NOMO-1 treated with DMSO at 0.1 percent for 48 hours (cell line): ENCODE data around the gene OGFRL1.
A peak's percentile ranks its signal among the peaks of the same experiment; 100 is the strongest.

Experiments used
- DNase-seq: peaks from one replicate; lab custom pipeline; 2025; ENCODE audit not compliant: unreplicated experiment; lab: John Stamatoyannopoulos, UW

The OGFRL1 gene

DNA sequence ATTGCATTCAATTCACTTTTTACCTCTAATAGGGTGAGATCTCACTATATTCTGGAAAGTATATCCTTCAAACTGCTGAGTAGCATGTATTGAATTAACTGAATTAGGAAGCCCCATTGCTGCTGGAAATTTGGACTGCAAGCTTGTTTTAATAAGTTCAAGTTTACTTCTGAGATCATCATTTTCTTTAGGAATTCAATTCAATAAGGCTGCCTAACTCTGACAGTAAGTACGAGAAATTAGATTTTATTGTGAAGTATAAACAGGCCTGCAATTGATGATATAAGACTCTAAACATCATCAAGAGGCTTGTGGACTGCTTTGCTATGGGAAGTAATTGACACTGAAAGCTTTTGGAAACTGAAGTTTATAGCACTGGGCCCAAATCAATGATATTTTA, 44.4 kb downstream of the OGFRL1 start:
- DNase-seq, result no peak

DNA sequence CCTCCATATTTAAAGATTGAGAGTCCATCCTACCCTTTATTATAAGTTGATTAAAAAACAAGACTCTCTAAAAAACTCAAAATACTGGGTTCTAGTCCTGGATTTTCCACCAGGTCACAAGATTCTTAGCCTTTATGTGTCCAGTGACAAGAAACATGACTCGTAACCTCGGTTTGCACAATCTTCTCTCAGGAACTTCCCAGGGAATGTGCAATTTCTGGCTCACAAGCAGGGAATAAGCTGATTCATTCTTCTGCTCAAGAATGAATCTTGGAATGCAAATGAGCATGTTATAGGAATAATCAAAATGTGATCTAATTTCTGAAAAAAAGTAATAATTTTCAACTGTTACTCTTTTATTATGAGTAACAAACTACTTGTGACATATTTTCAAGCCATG, 45.1 kb downstream of the OGFRL1 start:
- DNase-seq, result no peak

DNA sequence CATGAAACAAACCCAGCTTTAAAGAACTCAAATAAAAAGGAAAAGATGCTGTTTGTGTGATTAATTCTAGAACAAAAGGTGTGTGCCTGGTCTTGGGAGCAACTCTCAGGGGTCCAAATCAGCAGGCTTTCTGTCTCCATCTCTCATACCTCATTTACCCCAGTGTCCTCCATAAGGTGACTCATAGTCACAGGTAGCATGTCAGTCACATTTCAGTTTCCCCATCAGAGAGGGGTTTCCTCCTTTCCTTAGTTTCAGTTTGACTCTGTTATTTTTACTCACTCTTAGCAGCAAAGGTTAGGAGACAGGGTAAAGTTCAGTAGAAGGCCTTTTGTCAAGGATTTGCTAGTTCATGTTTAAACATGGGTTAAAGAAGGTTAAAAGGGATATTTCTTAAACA, 46.2 kb downstream of the OGFRL1 start:
- DNase-seq, result peak; percentile 25

DNA sequence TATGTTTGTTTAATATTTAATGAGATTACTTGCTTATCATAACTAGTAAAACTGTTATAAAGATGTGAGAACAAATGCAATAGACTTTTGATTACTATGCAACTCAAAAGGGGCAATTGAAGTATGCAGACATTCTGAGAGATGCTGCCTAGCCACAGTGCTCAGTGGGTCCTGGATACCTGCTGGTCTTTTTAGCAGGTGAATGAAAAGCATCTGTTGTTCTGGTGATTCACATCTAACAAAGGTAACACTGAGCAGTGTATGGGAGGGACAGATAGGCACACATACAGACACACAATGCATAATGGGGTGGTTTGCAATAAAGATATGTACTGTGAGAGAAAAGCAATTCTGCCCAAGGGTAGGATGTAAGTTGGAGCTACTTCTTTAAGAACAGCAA, 46.9 kb downstream of the OGFRL1 start:
- no peak for DNase-seq

DNA sequence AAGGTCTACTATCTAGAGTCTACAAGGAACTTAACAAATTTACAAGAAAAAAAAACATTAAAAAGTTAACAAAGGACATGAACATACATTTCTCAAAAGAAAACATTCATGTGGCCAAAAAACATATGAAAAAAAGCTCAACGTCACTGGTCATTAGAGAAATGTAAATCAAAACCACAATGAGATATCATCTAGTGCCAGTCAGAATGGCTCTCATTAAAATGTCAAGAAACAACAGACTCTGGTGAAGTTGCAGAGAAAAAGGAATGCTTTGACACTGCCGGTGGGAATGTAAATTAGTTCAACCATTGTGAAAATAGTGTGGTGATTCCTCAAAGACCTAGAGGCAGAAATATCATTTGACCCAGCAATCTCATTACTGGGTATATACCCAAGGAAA, 48.3 kb downstream of the OGFRL1 start:
- DNase-seq, result no peak

DNA sequence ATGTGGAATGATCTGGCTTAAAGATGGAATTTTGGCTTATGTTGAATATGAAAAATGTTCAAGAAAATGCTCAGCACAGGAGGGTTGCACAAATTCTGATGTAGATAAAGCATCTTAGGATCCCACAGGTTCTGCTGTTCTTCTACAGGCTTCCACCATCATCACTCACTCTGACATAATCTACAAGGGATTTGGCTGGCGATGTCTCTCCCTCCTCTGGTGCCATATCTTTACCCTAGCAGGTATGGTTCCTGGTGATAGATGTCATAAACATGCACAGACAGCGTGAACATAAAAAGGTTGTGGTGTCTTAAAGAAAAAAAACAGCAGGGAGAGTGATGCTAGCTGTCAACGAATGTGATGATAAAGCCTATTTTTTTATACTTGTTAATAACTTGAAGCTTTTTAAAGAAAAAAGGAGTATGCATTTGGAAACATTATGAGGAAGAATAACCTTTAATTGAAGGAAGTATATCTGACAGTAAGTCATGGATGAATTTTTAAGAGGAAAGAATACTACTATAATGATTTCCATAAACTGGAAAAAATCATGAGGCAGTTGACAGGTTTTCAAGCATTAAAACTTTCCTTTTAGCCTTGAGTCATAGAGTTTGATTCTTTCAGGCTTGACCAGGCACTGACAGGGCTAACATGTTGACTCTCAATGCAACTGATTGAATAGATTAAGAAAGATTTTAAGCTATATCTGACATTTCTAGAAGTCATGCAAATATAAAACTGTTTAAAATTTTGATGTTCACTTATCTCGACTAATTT, 50.1 kb downstream of the OGFRL1 start:
- no peak for DNase-seq

DNA sequence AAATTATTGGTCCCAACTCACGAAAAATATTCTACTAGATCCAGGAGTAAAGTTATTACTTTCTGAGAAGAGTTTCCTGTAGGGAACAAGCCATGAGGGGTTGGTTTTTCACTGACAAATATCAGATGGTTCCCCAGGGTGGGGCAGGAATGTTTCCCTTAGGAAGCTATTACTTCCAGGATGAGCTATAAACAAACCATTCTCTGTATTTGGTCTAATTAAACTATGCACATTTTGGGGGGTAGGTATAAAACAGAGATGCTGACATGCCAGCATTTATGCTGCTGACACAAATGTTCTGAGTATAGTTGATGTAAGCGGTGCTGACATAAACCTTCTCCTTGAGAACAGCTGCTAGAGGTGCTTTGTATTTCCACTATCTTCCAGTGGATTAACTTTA, 54.2 kb downstream of the OGFRL1 start:
- no peak for DNase-seq

DNA sequence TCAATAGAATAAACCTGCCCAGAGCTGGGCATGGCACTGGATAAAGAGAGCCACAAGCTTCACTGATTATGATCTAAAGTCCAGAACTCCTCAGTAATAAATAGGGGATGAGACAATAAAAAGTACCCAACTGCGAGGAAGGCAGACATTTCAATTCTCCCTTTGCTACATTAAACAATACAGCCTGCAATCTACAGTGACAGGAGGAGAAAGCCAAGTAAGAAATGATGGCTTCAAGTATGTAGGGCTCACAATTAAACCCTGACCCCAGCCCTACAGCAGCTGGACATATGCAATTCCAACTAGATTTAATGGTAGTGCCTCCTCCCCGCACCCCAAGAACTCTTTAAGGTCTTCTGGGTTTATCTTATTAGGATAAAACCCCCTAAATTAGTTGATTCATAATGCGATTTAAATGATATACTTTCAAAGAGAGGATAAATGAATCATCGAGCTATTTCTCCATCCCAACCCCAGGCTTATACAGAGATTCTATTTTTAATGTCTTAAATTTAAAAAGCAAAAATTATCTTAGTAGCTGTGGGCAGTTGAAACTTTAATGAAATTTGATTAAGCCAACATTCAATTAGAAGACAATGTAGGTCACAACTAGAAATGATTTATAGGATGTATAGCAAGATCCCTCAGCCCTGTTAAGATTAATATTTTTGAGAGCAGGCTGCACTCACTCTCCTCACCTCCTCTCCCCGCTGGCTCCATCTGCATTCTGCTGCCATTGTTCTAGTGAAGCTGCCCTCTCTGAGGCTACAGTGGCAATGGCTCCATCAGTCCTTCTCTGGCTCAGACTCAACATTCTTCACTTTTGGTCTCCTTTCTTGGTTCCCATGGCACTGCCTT, 57.1 kb downstream of the OGFRL1 start:
- no peak for DNase-seq

DNA sequence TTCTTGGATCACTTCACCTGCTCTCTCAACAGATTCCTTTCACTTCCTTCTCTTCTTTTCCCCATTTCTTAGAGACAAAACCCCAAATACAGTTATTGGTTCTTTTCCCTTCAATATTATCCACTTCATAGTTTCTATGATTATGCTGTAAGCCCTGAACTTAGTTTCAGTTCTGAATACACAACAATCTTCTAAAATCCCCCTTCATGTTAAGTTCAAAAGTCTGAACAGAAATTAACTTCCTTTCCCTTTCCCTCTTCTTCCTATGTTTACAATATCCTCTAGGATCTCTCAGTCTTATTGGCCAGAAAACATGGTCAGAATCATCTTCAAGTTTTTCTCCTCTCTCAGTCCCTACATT, 57.7 kb downstream of the OGFRL1 start:
- DNase-seq, result peak; percentile 9

DNA sequence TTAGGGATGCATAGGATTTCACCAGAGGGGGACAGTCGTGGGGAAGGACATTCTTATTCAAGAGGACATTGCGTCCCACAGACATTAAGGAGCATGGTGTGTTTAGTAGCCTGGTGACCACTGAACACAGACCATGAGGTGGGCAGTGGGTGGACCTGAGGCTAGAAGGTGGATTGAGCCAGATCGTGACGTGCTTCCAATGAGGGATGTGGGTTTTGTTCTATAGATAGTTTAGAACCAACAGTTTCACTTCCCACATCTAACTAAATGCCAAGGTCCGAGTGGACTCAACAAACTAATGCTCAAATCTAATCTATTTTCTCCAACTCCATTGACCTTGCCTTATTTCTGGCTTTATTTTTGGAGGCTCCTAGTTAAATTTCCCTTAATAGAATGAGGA, 58.5 kb downstream of the OGFRL1 start:
- DNase-seq, result peak; percentile 69

DNA sequence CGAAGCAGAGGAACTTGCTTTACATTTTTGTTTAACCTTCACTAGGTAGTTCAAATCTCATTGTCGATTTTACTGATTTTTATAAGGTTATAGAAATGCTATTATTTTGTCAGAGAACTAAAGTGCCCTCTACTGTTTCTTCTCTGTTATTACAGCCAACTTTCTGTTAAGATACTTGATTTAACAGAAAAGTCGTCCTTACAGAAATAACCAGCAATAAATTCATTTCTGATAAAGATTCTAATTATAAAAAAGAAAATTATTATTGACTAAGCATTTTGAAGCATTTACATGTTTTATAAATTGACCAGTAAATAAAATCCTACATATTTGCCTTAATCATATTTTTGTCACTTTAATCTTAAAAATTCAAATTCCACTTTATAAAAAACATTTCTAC, 60.8 kb downstream of the OGFRL1 start:
- peak; percentile 26 for DNase-seq

DNA sequence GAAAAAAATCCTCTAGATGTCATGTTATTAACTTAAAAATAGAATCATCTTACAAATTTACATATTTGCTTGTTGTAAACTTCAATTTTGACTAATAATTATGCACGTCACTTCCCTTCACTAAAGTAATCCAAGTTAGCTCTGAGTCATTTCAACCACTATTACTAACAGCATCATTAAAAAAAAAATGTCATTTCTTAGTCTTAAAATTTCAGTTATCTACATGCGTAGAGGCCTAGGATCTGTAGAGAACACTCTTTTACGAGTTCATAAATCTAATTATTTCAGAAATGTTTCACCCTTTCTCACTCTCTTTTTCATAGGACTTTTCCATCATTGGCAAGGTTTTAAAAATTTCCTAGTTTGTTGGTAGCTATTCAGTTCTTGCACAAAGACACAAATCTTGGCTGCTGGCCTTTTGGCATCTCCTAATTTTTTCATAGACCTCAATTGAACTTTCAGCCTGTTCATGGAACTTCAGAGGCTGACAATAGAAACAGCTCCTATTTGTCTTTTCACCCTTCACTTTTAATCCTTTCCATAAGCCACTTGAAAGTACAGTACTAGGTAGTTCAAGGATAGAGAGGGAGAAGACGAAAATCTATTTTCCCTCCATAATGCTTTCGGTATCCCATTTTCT, 61.5 kb downstream of the OGFRL1 start:
- DNase-seq, result no peak

DNA sequence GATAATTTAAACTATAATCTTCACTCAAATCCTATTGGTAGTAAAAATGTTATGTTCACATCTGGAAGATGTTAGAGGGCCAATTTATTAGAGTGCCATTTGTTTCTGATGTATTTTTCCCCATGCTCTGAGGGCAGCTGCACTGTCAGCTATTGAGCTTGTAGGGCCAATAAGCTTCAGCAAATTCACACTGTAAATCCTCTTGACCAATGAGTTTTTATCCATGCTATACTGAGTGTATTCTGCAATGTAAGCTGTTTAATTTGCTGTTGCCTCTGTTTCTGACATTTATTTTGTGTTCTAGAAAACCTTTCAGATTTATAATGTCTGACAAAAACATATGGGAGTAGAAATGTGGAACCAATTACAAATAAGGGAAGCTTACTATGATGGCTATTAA, 62.6 kb downstream of the OGFRL1 start:
- no peak for DNase-seq
